ENCODE data around the gene NLRC3. TPM values are rescaled to one million over a fixed set of nuclear protein-coding genes. Genes with fewer than 3 reads are reported as not detected.
A peak's percentile ranks its signal among the peaks of the same experiment; 100 is the strongest.

The NLRC3 gene
- total RNA-seq, 2 experiments from 2014 or later = 25.9 to 28.4 TPM

DNA sequence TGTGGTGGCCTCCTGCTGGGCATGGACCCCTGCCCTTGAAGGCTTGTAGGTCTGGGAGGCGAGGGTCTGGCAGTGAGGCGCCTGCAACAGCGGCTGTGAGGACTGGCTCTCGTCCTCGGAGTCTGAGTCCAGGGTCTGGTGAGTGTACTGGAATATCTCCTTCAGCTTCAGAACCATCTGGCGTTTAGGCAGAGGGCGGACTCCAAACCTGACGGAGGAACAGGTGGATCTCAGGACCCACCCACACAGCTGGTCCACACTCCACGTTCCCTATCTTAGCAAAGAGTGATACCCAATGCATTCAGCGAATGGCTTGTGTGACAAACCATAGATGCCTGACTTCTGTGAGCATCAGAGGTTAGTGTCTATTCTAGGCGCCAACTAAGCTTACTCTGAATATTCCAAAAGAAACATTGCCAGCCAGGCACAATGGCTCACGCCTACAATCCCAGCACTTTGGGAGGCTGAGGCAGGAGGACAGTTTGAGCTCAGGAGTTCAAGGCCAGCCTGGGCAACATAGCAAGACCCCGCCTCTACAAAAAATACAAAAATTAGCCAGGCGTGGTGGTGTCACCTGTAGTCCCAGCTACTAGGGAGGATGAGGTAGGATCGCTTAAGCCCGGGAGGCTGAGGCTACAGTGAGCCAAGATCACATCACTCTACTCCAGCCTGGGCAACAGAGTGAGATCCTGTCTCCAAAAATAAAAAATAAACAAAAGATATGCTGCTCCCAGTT is 6.3 kb upstream of the NLRC3 start:
- Mint-ChIP-seq H3K4me1 (ENCODE audit: low read depth) (peaks cover 18% of the 10 kb centered on the region), H3K4me3 (no peak overlapping the region), H3K36me3 (no peaks in the 10 kb centered on the region), H3K27ac (no peak overlapping the region), H3K9me3 (no peaks in the 10 kb centered on the region), H3K27me3 (no peaks in the 10 kb centered on the region)
- intact Hi-C loops (cut with micrococcal nuclease) = no loop called here
- ChIA-PET POLR2A (no interaction called here), CTCF (no interaction called here)
- DNase-seq = no peak

DNA sequence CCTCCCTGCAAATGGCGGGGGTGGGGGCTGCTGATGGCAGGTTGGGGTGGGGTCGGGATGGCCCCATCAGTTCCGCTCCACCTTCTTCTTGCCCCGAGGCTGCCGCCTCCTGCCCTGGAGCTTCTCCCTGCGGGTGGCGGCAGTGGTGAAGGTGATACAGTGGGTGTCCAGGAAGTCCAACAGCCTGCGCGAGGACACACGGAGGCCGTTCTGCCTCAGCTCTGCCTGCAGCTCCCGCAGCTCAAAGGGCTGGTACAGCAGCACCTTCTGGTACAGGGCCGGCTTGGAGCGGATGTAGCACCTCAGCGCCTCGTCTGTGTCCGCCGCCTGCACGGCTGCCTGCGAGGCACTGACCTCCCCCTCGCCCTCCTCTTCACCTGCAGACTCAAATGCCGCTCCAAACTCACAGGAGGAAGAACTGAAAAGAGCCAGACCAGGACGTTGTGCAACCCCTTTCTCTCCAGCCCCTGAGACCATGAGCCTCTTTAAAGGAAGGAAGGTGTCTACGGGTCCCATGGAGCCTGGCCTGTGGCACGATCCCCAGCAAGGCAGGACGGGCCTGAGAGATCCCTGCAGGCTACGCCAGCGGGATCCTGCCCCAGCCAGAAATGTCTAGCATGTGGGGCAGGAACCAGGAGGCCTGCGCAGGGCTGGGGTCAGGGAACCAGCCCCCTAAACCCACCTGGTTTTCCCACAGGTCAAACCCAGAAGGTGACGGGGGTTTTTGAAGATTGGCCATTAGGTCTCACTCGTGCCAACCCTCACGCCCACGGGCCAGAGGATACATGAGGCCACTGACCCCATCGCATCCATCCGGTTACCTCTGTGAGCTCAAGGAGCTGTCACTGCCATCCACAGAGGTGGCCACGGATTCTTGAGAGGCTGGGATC is 5.3 kb upstream of the NLRC3 start:
- POLR2A ChIA-PET = no interaction called here
- Mint-ChIP-seq H3K9me3 (no peaks in the 10 kb centered on the region), H3K27me3 (no peaks in the 10 kb centered on the region), H3K27ac (no peak overlapping the region), H3K36me3 (no peaks in the 10 kb centered on the region), H3K4me1 (ENCODE audit: low read depth) (peaks cover 25% of the 10 kb centered on the region), H3K4me3 (no peak overlapping the region)
- intact Hi-C loops (cut with micrococcal nuclease) = no loop called here
- DNase-seq = no peak
- CTCF ChIA-PET = no interaction called here

DNA sequence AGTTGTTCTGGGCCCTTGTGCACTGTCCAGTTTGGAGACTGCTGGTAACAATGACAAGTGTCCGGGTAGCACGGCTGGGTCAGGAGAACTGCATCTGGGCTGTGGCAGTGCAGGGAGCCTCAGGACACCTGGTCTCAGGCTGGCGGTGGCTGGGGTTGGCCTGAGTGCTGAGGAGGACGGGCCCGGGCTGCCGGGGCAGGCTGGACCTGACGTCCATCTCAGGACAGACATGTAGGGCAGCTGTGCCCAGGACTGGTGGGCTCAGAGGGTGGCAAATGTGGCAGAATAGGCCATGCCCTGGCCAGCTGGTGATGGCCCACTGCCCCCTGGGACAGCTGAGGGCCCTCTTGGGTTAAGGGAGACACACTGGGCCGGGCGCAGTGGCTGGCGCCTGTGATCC is 4.2 kb upstream of the NLRC3 start:
- Mint-ChIP-seq H3K27ac (peak overlapping the region; percentile 18), H3K9me3 (no peaks in the 10 kb centered on the region), H3K4me1 (ENCODE audit: low read depth) (peaks cover 25% of the 10 kb centered on the region), H3K4me3 (no peak overlapping the region), H3K27me3 (no peaks in the 10 kb centered on the region), H3K36me3 (peaks cover 6% of the 10 kb centered on the region)
- ChIA-PET CTCF (no interaction called here), POLR2A (no interaction called here)
- DNase-seq = no peak
- intact Hi-C loops (cut with micrococcal nuclease) = no loop called here

DNA sequence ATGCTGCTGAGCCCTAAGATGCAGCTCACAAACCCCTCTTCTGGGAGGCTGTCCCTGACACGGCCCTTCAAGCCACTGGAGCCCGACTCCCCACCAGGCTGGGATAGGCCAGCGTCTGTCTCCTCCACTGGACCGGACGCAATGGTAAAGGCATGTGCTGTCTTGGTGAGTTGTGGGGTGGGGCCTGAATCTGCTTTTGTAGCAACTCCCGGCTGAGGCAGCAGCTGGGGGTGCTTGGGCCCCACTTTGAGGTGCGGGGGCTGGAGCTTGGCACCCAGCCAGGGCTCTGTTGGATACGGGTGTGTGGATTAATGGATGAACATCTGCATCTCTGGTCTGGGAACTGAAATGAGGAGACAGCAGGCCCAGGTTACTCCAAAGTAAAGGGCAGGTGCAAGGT is 3.5 kb upstream of the NLRC3 start:
- ChIA-PET CTCF (no interaction called here), POLR2A (no interaction called here)
- no peak for DNase-seq
- H3K27ac Mint-ChIP-seq = peak overlapping the region; percentile 40
- H3K4me1 Mint-ChIP-seq (ENCODE audit: low read depth) = peaks cover 23% of the 10 kb centered on the region
- H3K9me3 Mint-ChIP-seq = no peaks in the 10 kb centered on the region
- intact Hi-C loops (cut with micrococcal nuclease) = no loop called here
- peaks cover 6% of the 10 kb centered on the region for H3K36me3 Mint-ChIP-seq
- H3K27me3 Mint-ChIP-seq = no peaks in the 10 kb centered on the region
- H3K4me3 Mint-ChIP-seq = no peak overlapping the region

DNA sequence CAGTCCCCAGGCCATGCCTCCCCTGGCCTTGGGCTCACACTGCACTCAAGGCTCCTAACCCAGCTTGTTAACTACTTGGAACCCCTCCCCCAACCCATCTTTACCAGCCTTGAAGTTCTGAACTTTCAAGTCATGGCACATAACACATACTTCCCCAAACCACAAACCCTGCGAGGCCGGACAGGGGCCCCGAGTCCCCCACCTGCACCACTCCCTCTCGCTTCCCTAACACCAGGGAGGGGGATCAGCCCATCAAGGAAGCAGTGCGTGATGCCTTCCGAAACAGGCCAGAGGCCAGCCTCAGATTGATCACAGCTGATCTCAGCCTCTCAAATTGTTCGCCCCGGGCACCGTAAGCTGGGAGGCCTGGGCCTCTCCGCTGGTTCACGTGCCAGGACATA is 3.0 kb upstream of the NLRC3 start:
- no peak overlapping the region for H3K4me3 Mint-ChIP-seq
- H3K9me3 Mint-ChIP-seq = no peaks in the 10 kb centered on the region
- peak overlapping the region; percentile 40 for H3K27ac Mint-ChIP-seq
- ChIA-PET POLR2A (no interaction called here), CTCF (no interaction called here)
- H3K27me3 Mint-ChIP-seq = no peaks in the 10 kb centered on the region
- intact Hi-C loops (cut with micrococcal nuclease) = no loop called here
- no peak for DNase-seq
- peaks cover 26% of the 10 kb centered on the region for H3K4me1 Mint-ChIP-seq (ENCODE audit: low read depth)
- peaks cover 6% of the 10 kb centered on the region for H3K36me3 Mint-ChIP-seq

DNA sequence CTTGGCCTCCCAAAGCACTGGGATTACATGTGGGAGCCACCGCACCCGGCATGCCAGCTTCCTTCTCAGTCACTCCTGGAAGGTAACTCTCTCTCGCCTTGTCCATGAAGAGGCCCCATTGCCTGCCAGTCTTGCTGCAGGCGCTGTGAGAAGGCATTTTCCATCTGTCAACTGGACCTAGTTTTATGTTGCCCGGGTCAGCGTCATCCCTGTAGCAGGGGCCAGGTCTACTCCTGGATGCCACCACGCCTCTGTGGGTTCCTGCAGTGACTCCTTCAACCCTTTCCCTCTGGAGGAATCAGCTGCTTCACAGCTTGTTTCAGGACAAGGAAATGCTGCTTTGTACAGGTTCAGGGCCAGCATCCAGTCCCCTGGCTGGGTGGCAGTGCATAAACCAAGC is 2.6 kb upstream of the NLRC3 start:
- intact Hi-C loops (cut with micrococcal nuclease) = loop anchor here (5.0 to 10.0 kb wide), 3 partner anchors 48 to 75 kb away; partner anchors contain the start of gene CLUAP1
- POLR2A ChIA-PET = interaction anchor here (0.6 kb wide), 1 partner anchor 550 kb away, joined by 3 read pairs; no protein-coding TSS in a partner anchor
- Mint-ChIP-seq H3K4me3 (no peak overlapping the region), H3K36me3 (peaks cover 6% of the 10 kb centered on the region), H3K27ac (peak overlapping the region; percentile 40), H3K9me3 (no peaks in the 10 kb centered on the region), H3K4me1 (ENCODE audit: low read depth) (peaks cover 30% of the 10 kb centered on the region), H3K27me3 (no peaks in the 10 kb centered on the region)
- no peak for DNase-seq
- CTCF ChIA-PET = no interaction called here

DNA sequence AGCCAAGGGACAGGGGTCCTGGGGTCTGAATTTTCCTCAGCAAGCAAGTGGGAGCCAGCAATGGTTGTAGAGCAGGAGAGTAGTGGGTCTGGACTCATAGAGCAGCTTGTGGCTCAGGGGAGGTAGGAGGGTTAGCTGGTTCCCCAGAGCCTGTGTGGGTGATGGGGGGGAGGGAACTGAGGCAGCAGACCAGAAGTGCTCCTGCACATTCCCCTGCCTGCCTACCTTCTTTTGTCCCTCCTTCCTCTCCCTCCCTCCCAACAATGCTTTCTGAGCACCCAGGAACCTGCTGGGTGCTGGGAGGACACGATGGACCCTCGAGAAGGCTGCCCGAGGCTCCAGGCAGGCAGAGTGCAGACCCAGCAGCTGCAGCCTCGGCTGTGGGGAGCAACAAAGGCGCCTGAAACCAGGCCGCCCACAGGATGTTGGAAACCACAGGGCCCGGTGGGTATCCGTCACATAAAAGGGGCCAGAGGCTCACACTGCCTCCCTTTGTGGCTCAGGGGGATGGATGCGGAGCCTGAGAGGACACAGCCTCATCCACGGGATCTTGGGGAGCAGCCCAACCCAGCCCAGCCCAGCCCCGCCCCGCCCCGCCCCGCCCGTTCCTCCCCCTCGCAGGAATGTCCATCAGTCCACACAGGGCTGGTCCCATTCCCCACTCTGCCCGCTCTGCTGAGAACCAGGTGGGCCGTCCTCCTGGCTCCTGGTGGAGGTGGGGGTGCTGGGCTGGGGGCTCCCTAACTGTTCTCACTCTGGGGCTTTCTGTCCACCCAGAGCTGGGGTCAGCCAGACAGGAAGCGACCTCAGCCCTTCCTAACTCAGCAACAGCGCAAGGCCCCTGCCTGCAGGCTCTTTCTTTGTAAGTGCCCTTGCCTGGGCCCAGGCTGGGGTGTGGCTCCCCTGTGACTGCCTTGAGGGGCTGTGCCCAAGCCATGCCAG is 1.7 kb upstream of the NLRC3 start:
- H3K27ac Mint-ChIP-seq = peak overlapping the region; percentile 94
- intact Hi-C loops (cut with micrococcal nuclease) = loop anchor here (1.0 to 10.0 kb wide), 4 partner anchors 32 to 74 kb away; partner anchors contain the start of genes CLUAP1 and SLX4
- H3K4me3 Mint-ChIP-seq = peak overlapping the region; percentile 99
- no peaks in the 10 kb centered on the region for H3K9me3 Mint-ChIP-seq
- CTCF ChIA-PET = no interaction called here
- H3K36me3 Mint-ChIP-seq = peaks cover 6% of the 10 kb centered on the region
- DNase-seq = peak; percentile 86
- peaks cover 34% of the 10 kb centered on the region for H3K4me1 Mint-ChIP-seq (ENCODE audit: low read depth)
- no peaks in the 10 kb centered on the region for H3K27me3 Mint-ChIP-seq
- POLR2A ChIA-PET = interaction anchor here (0.6 to 1.3 kb wide), 2 partner anchors 33 to 551 kb away, joined by 3 to 4 read pairs; partner anchors contain the start of gene SLX4

DNA sequence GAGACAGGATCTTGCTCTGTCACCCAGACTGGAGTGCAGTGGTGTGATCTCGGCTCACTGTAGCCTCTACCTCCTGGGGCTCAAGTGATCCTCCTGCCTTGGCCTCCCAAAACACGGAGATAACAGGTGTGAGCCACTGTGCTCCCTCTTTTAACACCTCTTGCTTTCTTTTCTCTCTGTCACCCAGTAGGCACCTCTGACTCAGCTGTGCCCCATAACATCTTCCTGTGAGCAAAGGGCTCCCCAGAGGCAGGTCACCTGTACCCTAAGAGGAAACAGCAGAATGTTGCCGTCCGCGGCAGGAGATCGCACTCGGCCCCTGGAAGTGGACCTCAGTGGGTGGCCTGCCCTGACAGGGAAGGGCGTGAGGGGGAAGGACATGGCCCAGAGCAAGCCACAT is 918 bp upstream of the NLRC3 start:
- Mint-ChIP-seq H3K4me1 (ENCODE audit: low read depth) (peaks cover 38% of the 10 kb centered on the region), H3K36me3 (peaks cover 6% of the 10 kb centered on the region), H3K27me3 (no peaks in the 10 kb centered on the region), H3K27ac (peak overlapping the region; percentile 94), H3K9me3 (no peaks in the 10 kb centered on the region), H3K4me3 (peak overlapping the region; percentile 99)
- intact Hi-C loops (cut with micrococcal nuclease) = loop anchor here (1.0 to 10.0 kb wide), 4 partner anchors 33 to 73 kb away; partner anchors contain the start of genes CLUAP1 and SLX4
- peak; percentile 74 for DNase-seq
- POLR2A ChIA-PET = interaction anchor here (1.3 kb wide), 1 partner anchor 33 kb away, joined by 4 read pairs; the partner anchor contains the start of gene SLX4
- CTCF ChIA-PET = no interaction called here

DNA sequence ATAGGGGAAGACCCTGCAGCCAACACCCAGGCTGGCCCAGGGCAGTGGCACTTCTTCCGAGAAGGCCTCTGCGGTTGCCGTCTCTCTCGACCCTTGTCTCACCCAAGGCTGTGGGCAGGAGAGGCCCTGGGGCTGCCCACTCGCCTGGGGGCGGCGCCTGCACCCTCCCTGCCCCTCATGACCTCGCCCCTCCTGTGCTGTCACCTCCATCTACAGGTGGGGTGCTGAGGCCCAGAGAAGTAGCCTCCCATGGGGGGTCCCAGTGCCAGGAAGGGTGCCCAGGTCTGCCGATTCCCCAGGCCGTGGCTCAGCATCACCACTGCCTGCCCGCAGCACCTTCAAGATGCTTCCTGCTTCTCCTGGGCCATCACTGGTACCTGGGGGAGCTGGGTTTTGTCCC is 992 bp downstream of the NLRC3 start:
- intact Hi-C loops (cut with micrococcal nuclease) = loop anchor here (5.0 to 10.0 kb wide), 3 partner anchors 49 to 71 kb away; partner anchors contain the start of gene CLUAP1
- peak overlapping the region; percentile 99 for H3K4me3 Mint-ChIP-seq

DNA sequence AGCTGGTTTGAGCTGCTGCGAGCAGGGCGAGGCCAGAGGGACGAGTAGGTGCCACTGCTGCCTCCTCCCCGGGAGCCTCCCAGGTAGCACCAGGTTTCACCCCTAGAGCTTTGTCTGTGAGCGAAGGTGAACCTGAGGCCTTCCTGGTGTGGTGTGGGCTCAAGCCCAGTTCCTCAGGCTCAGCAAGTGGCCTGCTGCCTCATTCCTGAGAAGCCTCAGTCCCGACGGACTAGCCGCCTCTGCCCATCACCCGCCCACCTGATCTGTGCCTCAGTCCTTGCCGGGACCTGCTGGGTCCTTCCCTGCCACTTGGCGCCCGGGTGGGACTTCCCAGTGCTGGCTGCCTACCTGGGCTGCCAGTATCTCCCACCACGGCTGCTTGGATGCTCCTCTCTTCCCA is 1.7 kb downstream of the NLRC3 start:
- intact Hi-C loops (cut with micrococcal nuclease) = loop anchor here (5.0 to 10.0 kb wide), 3 partner anchors 48 to 71 kb away; partner anchors contain the start of gene CLUAP1
- ChIA-PET CTCF (no interaction called here), POLR2A (interaction anchor here (0.9 kb wide), 1 partner anchor 34 kb away, joined by 3 read pairs; no protein-coding TSS in a partner anchor)
- peak overlapping the region; percentile 96 for H3K27ac Mint-ChIP-seq
- no peaks in the 10 kb centered on the region for H3K27me3 Mint-ChIP-seq
- peak; percentile 37 for DNase-seq
- H3K4me1 Mint-ChIP-seq (ENCODE audit: low read depth) = peaks cover 40% of the 10 kb centered on the region
- H3K4me3 Mint-ChIP-seq = peak overlapping the region; percentile 99
- peaks cover 19% of the 10 kb centered on the region for H3K36me3 Mint-ChIP-seq
- peaks cover 8% of the 10 kb centered on the region for H3K9me3 Mint-ChIP-seq

More for the DNA sequence above, 992 bp downstream of the NLRC3 start:
- Mint-ChIP-seq H3K27me3 (no peaks in the 10 kb centered on the region), H3K36me3 (peaks cover 14% of the 10 kb centered on the region), H3K27ac (peak overlapping the region; percentile 96), H3K4me1 (ENCODE audit: low read depth) (peaks cover 40% of the 10 kb centered on the region), H3K9me3 (peaks cover 3% of the 10 kb centered on the region)
- peak; percentile 45 for DNase-seq
- POLR2A ChIA-PET = interaction anchor here (1.0 kb wide), 1 partner anchor 8 kb away, joined by 3 read pairs; no protein-coding TSS in a partner anchor
- CTCF ChIA-PET = no interaction called here

DNA sequence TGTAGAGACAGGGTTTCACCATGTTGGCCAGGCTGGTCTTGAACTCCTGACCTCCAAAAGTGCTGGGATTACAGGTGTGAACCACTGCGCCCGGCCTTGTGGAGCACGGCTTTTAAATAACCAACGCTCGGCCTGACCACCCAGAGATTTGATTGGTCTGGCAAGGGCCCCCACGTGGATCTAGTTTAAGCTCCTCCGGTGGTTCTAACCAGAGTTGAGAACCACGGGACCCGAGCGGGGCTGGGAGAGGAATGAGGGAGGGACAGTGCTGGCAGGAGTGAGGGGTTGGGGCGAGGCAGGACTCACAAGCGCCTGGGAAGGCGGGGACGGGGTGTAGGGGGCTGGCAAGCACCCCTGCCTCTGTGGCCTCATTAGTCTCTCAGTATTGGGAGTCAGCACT is 3.0 kb downstream of the NLRC3 start:
- H3K4me1 Mint-ChIP-seq (ENCODE audit: low read depth) = peaks cover 32% of the 10 kb centered on the region
- H3K4me3 Mint-ChIP-seq = no peak overlapping the region
- H3K27ac Mint-ChIP-seq = no peak overlapping the region
- ChIA-PET POLR2A (no interaction called here), CTCF (no interaction called here)
- H3K9me3 Mint-ChIP-seq = peaks cover 12% of the 10 kb centered on the region
- peaks cover 25% of the 10 kb centered on the region for H3K36me3 Mint-ChIP-seq
- no peak for DNase-seq
- intact Hi-C loops (cut with micrococcal nuclease) = loop anchor here (10.0 kb wide), 1 partner anchor 69 kb away; the partner anchor contains the start of gene CLUAP1
- H3K27me3 Mint-ChIP-seq = no peaks in the 10 kb centered on the region
